HepG2 (cell line): ENCODE results near the gene PRIMPOL. TPM values are rescaled to one million over a fixed set of nuclear protein-coding genes. Genes with fewer than 3 reads are reported as not detected.

Experiments
- ATAC-seq: fragments of 200-7000 bp; cut with Tn5 transposase; 3 replicates; pipeline ENCODE4 v1.9.1; 2020; ENCODE audit warnings: mild to moderate bottlenecking, moderate library complexity
- BruUV-seq: library from RNA; stranded (reverse); fragments of 400-500 nt; replicated peaks from 2 replicates; lab custom pipeline; 2021; lab: Mats Ljungman, UMichigan
- CTCF ChIA-PET: fragments of 300-600 bp; formaldehyde crosslinking; extraction: SDS; loops from one replicate; lab custom pipeline; 2021; ENCODE audit warnings: low total read pairs, inconsistent platforms, low intra/inter-chr PET ratio; lab: Yijun Ruan, JAX
- POLR2A ChIA-PET: fragments of 350-600 bp; sonication (Branson Sonifier 250); formaldehyde crosslinking; loops from one replicate; lab custom pipeline; 2020; ENCODE audit warnings: antibody characterized with exemption, inconsistent platforms; lab: Yijun Ruan, JAX
- DNase-seq: peaks from one replicate; pipeline ENCODE4 v3.0.0-alpha.2; 2015; ENCODE audit warnings: low spot score
- FAIRE-seq: peaks from 3 replicates; lab custom pipeline; 2011; peaks lifted over from hg19 to GRCh38; lab: Jason Lieb, UNC
- H2AFZ ChIP-seq: one replicate; pipeline ENCODE4 v1.6.1; 2011; ENCODE audit warnings: low read length, inconsistent platforms
- H3K27ac ChIP-seq: fragments of 300-600 bp; 3 replicates; pipeline ENCODE4 v1.8.0; 2011; ENCODE audit warnings: mixed run types, mild to moderate bottlenecking, mixed read lengths, low read length, inconsistent platforms; ENCODE audit not compliant: insufficient read depth; ENCODE audit errors: extremely low read length
- H3K27me3 ChIP-seq, 2 experiments: fragments of 200-600 bp in 1 of 2; 2 replicates in 1 of 2; 3 replicates in 1 of 2; pipeline versions ENCODE4 v1.6.0 to v1.8.0; 2011; ENCODE audit warnings: low read length in 2 of 2, mild to moderate bottlenecking in 2 of 2, moderate library complexity in 2 of 2, inconsistent platforms in 1 of 2; ENCODE audit not compliant: insufficient read depth in 2 of 2, control insufficient read depth in 1 of 2
- H3K36me3 ChIP-seq, 2 experiments: fragments of 200-600 bp in 1 of 2; replicated peaks in 1 of 2; 2 replicates in 1 of 2; 3 replicates in 1 of 2; pipeline versions ENCODE4 v1.5.1 to v1.8.0; 2011; ENCODE audit warnings: low read length in 2 of 2, inconsistent platforms in 1 of 2; ENCODE audit not compliant: insufficient read depth in 2 of 2, control insufficient read depth in 1 of 2
- H3K4me1 ChIP-seq: 2 replicates; pipeline ENCODE4 v1.5.1; 2012; ENCODE audit warnings: low read length, inconsistent platforms; ENCODE audit not compliant: insufficient read depth
- H3K4me2 ChIP-seq: 2 replicates; pipeline ENCODE4 v1.6.0; 2011; ENCODE audit warnings: low read depth, low read length, inconsistent platforms
- H3K4me3 ChIP-seq, 3 experiments: fragments of 200-600 bp in 1 of 3; sonication (generic), shearing (Covaris generic) in 1 of 3; replicated peaks in 1 of 3; 2 replicates each; pipeline ENCODE4 v1.5.1; 2011 to 2016; ENCODE audit warnings: low read length in 3 of 3, inconsistent platforms in 2 of 3, low read depth in 2 of 3, mild to moderate bottlenecking in 2 of 3, control low read depth in 1 of 3, mixed read lengths in 1 of 3; ENCODE audit not compliant: insufficient read depth in 1 of 3
- H3K79me2 ChIP-seq: one replicate; pipeline ENCODE4 v1.6.1; 2011; ENCODE audit warnings: low read length, inconsistent platforms; ENCODE audit not compliant: insufficient read depth
- H3K9ac ChIP-seq: 2 replicates; pipeline ENCODE4 v1.6.0; 2011; ENCODE audit warnings: mild to moderate bottlenecking, low read depth, low read length, inconsistent platforms; ENCODE audit not compliant: insufficient read depth
- H3K9me3 ChIP-seq: 2 replicates; pipeline ENCODE4 v1.5.1; 2012; ENCODE audit warnings: mild to moderate bottlenecking, low read length
- H4K20me1 ChIP-seq: 2 replicates; pipeline ENCODE4 v1.6.0; 2011; ENCODE audit warnings: inconsistent platforms, mild to moderate bottlenecking, low read length, moderate library complexity; ENCODE audit not compliant: insufficient read depth
- GATA4 ChIP-seq: sonication (generic); IDR thresholded peaks from 2 replicates; pipeline ENCODE4 v1.6.1; 2016; ENCODE audit warnings: antibody characterized with exemption, low read depth, borderline replicate concordance
- MATR3 ChIP-seq: sonication (generic); formaldehyde crosslinking; IDR thresholded peaks from 2 replicates; pipeline ENCODE4 v1.4.0; 2020; ENCODE audit warnings: missing genetic modification reagents
- NKX3-1 ChIP-seq: sonication (generic); formaldehyde crosslinking; IDR thresholded peaks from 2 replicates; pipeline ENCODE4 v1.5.0; 2020; ENCODE audit warnings: missing genetic modification reagents
- PRPF4 ChIP-seq: fragments of 200-400 bp; formaldehyde crosslinking; IDR thresholded peaks from 2 replicates; pipeline ENCODE4 v1.6.1; 2016; ENCODE audit warnings: low read length, low read depth; ENCODE audit not compliant: poor library complexity, severe bottlenecking
- SALL2 ChIP-seq: sonication (generic); formaldehyde crosslinking; IDR thresholded peaks from 2 replicates; pipeline ENCODE4 v1.8.1; 2023; ENCODE audit warnings: mild to moderate bottlenecking, missing genetic modification reagents, inconsistent platforms
- SMAD9 ChIP-seq: sonication (generic); formaldehyde crosslinking; IDR thresholded peaks from 2 replicates; pipeline ENCODE4 v1.5.1; 2020; ENCODE audit warnings: mild to moderate bottlenecking, missing genetic modification reagents
- STAG1 ChIP-seq: sonication (generic); formaldehyde crosslinking; IDR thresholded peaks from 2 replicates; pipeline ENCODE4 v1.4.0; 2020; ENCODE audit warnings: missing genetic modification reagents
- SUZ12 ChIP-seq: fragments of 150-350 bp; IDR thresholded peaks from 2 replicates; pipeline ENCODE4 v1.6.1; 2014; ENCODE audit warnings: low read depth, low read length
- ZNF124 ChIP-seq: sonication (generic); formaldehyde crosslinking; IDR thresholded peaks from 2 replicates; pipeline ENCODE4 v1.4.0; 2020; ENCODE audit warnings: missing genetic modification reagents
- ZNF264 ChIP-seq: sonication (generic); formaldehyde crosslinking; IDR thresholded peaks from 2 replicates; pipeline ENCODE4 v1.4.0; 2020; ENCODE audit warnings: missing genetic modification reagents
- WGBS: methylation state at CpG from one replicate; pipeline ENCODE4 v1.1.6; 2017; ENCODE audit warnings: low lambda C conversion rate; 5-methylcytosine and 5-hydroxymethylcytosine counted together
- in situ Hi-C: cut with HindIII; loops from 2 replicates; pipeline ENCODE4 v1.10.0; 2017; ENCODE audit warnings: low pct_unique_long_range_greater_than_20kb; ENCODE audit not compliant: extremely low pct_ligation_motif_present
- intact Hi-C: fragments of 100-400 bp; cut with micrococcal nuclease; formaldehyde crosslinking; loops from one replicate; pipeline ENCODE4 v1.10.0; 2022; ENCODE audit not compliant: unreplicated experiment
- polyA plus RNA-seq, 8 experiments: library from polyadenylated mRNA; depleted of rRNA in 3 of 8; stranded (reverse) in 7 of 8; unstranded in 1 of 8; fragments of >200 nt; fragmentation: Illumina TruSeq in 4 of 8; extraction: Trizol in 4 of 8; gene quantifications; 2 replicates each; pipeline versions ENCODE4 v1.2.1 to v1.2.3, GENCODE V29; 2011 to 2016; ENCODE audit warnings: low read depth in 4 of 8, missing spikeins in 1 of 8, mixed read lengths in 1 of 8; ENCODE audit not compliant: insufficient read depth in 1 of 8
- total RNA-seq, 5 experiments: library from RNA; depleted of rRNA; stranded (reverse); fragments of >200 nt; fragmentation: Illumina TruSeq; extraction: Trizol; gene quantifications; 2 replicates each; pipeline ENCODE4 v1.2.3, GENCODE V29; 2016; ENCODE audit warnings: low read depth in 1 of 5
- TF ChIP-seq, protein P1 (sequence below): sonication (generic); formaldehyde crosslinking; IDR thresholded peaks from 2 replicates; pipeline ENCODE4 v1.8.0; 2022; ENCODE audit warnings: mild to moderate bottlenecking, missing genetic modification reagents, borderline replicate concordance
- TF ChIP-seq, protein P2 (sequence below): sonication (generic); formaldehyde crosslinking; IDR thresholded peaks from 2 replicates; pipeline ENCODE4 v1.4.0; 2020; ENCODE audit warnings: mild to moderate bottlenecking, low read depth, missing genetic modification reagents

The PRIMPOL gene
- total and polyA plus RNA-seq, 2 of the 13 experiments (the other 11 are each of a cell fraction or from before 2014, with no cell fraction given), result 7.3 to 11.0 TPM

DNA sequence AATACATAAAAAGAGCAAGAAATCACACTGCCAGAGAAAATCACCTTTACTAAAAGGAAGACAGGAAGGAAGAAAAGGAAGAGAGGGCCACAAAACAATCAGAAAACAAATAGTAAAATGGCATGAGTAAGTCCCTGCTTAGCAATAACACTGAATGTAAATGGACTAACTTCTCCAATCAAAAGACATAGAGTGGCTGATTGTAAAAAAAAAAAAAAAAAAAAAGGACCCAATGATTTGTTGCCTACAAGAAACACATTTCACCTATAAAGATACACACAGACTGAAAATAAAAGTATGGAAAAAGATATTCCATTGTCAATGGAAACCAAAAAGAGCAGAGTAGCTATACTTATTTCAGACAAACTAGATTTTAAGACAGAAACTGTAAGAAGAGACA lies 71.7 kb downstream of the PRIMPOL start:
- in situ Hi-C loops, result no loop called here

DNA sequence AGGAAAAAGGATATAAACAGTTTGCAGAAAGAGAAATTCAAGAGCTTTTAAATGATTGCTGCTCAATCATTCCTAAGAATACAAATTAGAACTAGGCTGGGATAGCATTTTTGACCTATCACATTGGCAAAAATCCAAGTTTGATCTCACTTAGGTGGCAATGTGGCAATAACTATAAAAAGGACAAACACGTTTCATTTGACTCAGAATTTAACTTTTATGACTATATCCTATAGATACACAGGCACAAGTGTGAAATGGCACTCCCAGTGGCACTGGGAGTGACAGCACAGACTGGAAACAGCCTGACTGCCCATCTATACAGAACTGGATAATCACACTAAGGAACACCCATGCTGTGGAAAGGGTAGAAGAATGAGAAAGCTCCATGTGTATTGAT lies 73.3 kb downstream of the PRIMPOL start:
- intact Hi-C loops (no loop called here), in situ Hi-C loops (no loop called here)
- H4K20me1 ChIP-seq, result no peaks in the 10 kb centered on the region
- no peaks in the 10 kb centered on the region for H3K4me1 ChIP-seq
- TF ChIP-seq SMAD9, result no peak
- TF ChIP-seq ZNF264 (CRISPR knock-in tag), result no peak
- TF ChIP-seq, protein P1, sequence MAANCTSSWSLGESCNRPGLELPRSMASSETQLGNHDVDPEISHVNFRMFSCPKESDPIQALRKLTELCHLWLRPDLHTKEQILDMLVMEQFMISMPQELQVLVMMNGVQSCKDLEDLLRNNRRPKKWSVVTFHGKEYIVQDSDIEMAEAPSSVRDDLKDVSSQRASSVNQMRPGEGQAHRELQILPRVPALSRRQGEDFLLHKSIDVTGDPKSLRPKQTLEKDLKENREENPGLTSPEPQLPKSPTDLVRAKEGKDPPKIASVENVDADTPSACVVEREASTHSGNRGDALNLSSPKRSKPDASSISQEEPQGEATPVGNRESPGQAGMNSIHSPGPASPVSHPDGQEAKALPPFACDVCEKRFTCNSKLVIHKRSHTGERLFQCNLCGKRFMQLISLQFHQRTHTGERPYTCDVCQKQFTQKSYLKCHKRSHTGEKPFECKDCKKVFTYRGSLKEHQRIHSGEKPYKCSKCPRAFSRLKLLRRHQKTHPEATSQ (CRISPR knock-in tag), result no peak
- peak; percentile 7; the same call in 1 of the 2 replicates for TF ChIP-seq STAG1 (CRISPR knock-in tag)
- no TSS peak for BruUV-seq
- FAIRE-seq (no peak), ATAC-seq (peak; percentile 78), DNase-seq (no peak)
- 5% methylated on average over 1 of the region's 1 CpG for WGBS
- no peak overlapping the region for H2AFZ ChIP-seq
- H3K4me2 ChIP-seq, result no peak overlapping the region
- peaks cover 12% of the 10 kb centered on the region for H3K79me2 ChIP-seq
- ChIA-PET POLR2A (interaction anchor here (0.9 kb wide), 1 partner anchor 73 kb away, joined by 3 read pairs; the partner anchor contains the start of genes CASP3 and PRIMPOL), CTCF (no interaction called here)
- H3K9ac ChIP-seq, result no peak overlapping the region
- peaks cover 2 to 60% of the 10 kb centered on the region in 2 experiments for H3K36me3 ChIP-seq
- H3K9me3 ChIP-seq, result no peaks in the 10 kb centered on the region
- no peaks in the 10 kb centered on the region for H3K27me3 ChIP-seq
- no peak overlapping the region for H3K4me3 ChIP-seq
- H3K27ac ChIP-seq, result no peak overlapping the region

More for the DNA sequence above, 71.7 kb downstream of the PRIMPOL start:
- TF ChIP-seq SUZ12 (no peak), PRPF4 (no peak), GATA4 (no peak), MATR3 (CRISPR knock-in tag) (no peak), NKX3-1 (CRISPR knock-in tag) (no peak), SALL2 (CRISPR knock-in tag) (no peak), ZNF124 (CRISPR knock-in tag) (no peak)
- TF ChIP-seq, protein P2, sequence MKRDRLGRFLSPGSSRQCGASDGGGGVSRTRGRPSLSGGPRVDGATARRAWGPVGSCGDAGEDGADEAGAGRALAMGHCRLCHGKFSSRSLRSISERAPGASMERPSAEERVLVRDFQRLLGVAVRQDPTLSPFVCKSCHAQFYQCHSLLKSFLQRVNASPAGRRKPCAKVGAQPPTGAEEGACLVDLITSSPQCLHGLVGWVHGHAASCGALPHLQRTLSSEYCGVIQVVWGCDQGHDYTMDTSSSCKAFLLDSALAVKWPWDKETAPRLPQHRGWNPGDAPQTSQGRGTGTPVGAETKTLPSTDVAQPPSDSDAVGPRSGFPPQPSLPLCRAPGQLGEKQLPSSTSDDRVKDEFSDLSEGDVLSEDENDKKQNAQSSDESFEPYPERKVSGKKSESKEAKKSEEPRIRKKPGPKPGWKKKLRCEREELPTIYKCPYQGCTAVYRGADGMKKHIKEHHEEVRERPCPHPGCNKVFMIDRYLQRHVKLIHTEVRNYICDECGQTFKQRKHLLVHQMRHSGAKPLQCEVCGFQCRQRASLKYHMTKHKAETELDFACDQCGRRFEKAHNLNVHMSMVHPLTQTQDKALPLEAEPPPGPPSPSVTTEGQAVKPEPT (CRISPR knock-in tag), result no peak
- TF ChIP-seq, all 625 proteins: peak for 0
- Histone ChIP-seq H3K27ac (no peak overlapping the region), H3K4me1 (no peaks in the 10 kb centered on the region), H3K4me3 (no peak overlapping the region), H3K4me2 (no peak overlapping the region), H3K27me3 (no peaks in the 10 kb centered on the region), H3K79me2 (peaks cover 12% of the 10 kb centered on the region), H3K36me3 (peaks cover 2 to 61% of the 10 kb centered on the region in 2 experiments), H3K9me3 (no peaks in the 10 kb centered on the region), H4K20me1 (no peaks in the 10 kb centered on the region), H2AFZ (no peak overlapping the region), H3K9ac (no peak overlapping the region)
- ATAC-seq (no peak), DNase-seq (no peak), FAIRE-seq (no peak)
- no TSS peak for BruUV-seq
- intact Hi-C loops, result no loop called here
- ChIA-PET POLR2A (interaction anchor here (0.8 kb wide), 1 partner anchor 13 kb away, joined by 3 read pairs; no protein-coding TSS in a partner anchor), CTCF (no interaction called here)
